K562 (cell line): ENCODE measurements around the gene TRAIP. TPM values are rescaled to one million over a fixed set of nuclear protein-coding genes. Genes with fewer than 3 reads are reported as not detected.

Experiments used
- CREB1 ChIP-seq, 2 experiments: sonication (generic) in 1 of 2; formaldehyde crosslinking in 1 of 2; IDR thresholded peaks; 2 replicates each; pipeline versions ENCODE4 v1.6.1 to v1.8.0; 2012 to 2022; ENCODE audit warnings: inconsistent platforms in 1 of 2, mild to moderate bottlenecking in 1 of 2, missing genetic modification reagents in 1 of 2, moderate library complexity in 1 of 2
- CTCF ChIP-seq, 3 experiments: IDR thresholded peaks in 2 of 3; conservative IDR thresholded peaks in 1 of 3; 2 replicates each; pipeline ENCODE4 v1.5.1; 2011 to 2012; ENCODE audit warnings: low read length in 3 of 3, mild to moderate bottlenecking in 3 of 3, control low read depth in 2 of 3, improper control_type of control experiment in 1 of 3, inconsistent platforms in 1 of 3, low read depth in 1 of 3, mixed read lengths in 1 of 3, moderate library complexity in 1 of 3; ENCODE audit not compliant: insufficient read depth in 2 of 3
- EHMT2 ChIP-seq: fragments of 450-650 bp; IDR thresholded peaks from 2 replicates; pipeline ENCODE4 v1.6.1; 2018; ENCODE audit warnings: antibody characterized with exemption
- GABPA ChIP-seq: fragments of 200-800 bp; sonication (Bioruptor generic); conservative IDR thresholded peaks from 2 replicates; pipeline ENCODE4 v1.6.1; 2016; ENCODE audit warnings: low read depth, missing genetic modification characterization, missing compliant biosample characterization
- HIVEP1 ChIP-seq: fragments of 250-450 bp; sonication (Bioruptor Pico); IDR thresholded peaks from 2 replicates; pipeline ENCODE4 v1.4.0; 2020; ENCODE audit warnings: mild to moderate bottlenecking
- HMGXB4 ChIP-seq: sonication (generic); formaldehyde crosslinking; IDR thresholded peaks from 2 replicates; pipeline ENCODE4 v1.8.1; 2023; ENCODE audit warnings: mild to moderate bottlenecking, missing genetic modification reagents
- MTA3 ChIP-seq: fragments of 450-650 bp; formaldehyde crosslinking; IDR thresholded peaks from 2 replicates; pipeline ENCODE4 v1.6.1; 2017; ENCODE audit warnings: mild to moderate bottlenecking, borderline replicate concordance
- MXI1 ChIP-seq: IDR thresholded peaks from 2 replicates; pipeline ENCODE4 v1.6.1; 2011; ENCODE audit warnings: low read depth, mild to moderate bottlenecking, improper control_type of control experiment, low read length
- NFRKB ChIP-seq: fragments of 450-650 bp; IDR thresholded peaks from 2 replicates; pipeline ENCODE4 v1.6.1; 2016; ENCODE audit warnings: low read depth
- YY1 ChIP-seq, 3 experiments: IDR thresholded peaks; 2 replicates each; pipeline ENCODE4 v1.6.1; 2011; ENCODE audit warnings: low read length in 2 of 3, mild to moderate bottlenecking in 2 of 3, moderate library complexity in 2 of 3, borderline replicate concordance in 1 of 3, control low read depth in 1 of 3, low read depth in 1 of 3; ENCODE audit not compliant: insufficient read depth in 3 of 3, insufficient replicate concordance in 2 of 3, control insufficient read depth in 1 of 3, insufficient read length in 1 of 3; ENCODE audit errors: extremely low read depth in 1 of 3
- polyA plus RNA-seq, 8 experiments: library from polyadenylated mRNA; depleted of rRNA in 4 of 8; stranded (reverse) in 5 of 8; unstranded in 3 of 8; fragments of >200 nt; fragmentation: Nextera tagmentation in 2 of 8; fragmentation: Illumina TruSeq in 1 of 8; extraction: Ambion mirVana in 2 of 8; extraction: Trizol in 1 of 8; gene quantifications; 2 replicates each; pipeline versions ENCODE4 v1.2.1 to v1.2.3, GENCODE V29; 2011 to 2014; ENCODE audit warnings: inconsistent platforms in 1 of 8, missing spikeins in 1 of 8
- total RNA-seq, 7 experiments: library from RNA; depleted of rRNA in 6 of 7; stranded (reverse); fragments of >200 nt in 6 of 7; fragmentation: Illumina TruSeq in 2 of 7; extraction: Trizol in 2 of 7; gene quantifications; 2 replicates each; pipeline versions ENCODE4 v1.2.1 to v1.2.3, GENCODE V29; 2011 to 2021; ENCODE audit warnings: low replicate concordance in 1 of 7
- TF ChIP-seq, protein P1 (sequence below): fragments of 450-650 bp; IDR thresholded peaks from 2 replicates; pipeline ENCODE4 v1.6.1; 2016; ENCODE audit warnings: low read depth
- TF ChIP-seq, protein P2 (sequence below): fragments of 450-650 bp; formaldehyde crosslinking; IDR thresholded peaks from 2 replicates; pipeline ENCODE4 v1.4.0; 2020; ENCODE audit warnings: mild to moderate bottlenecking

TRAIP gene
- total and polyA plus RNA-seq, 9 of the 15 experiments (the other 6 are each of a cell fraction or from before 2014, with no cell fraction given), result 14.3 to 38.6 (median 21.2) TPM

- peak; percentile 73 to 96 (median 93) for TF ChIP-seq YY1 (IDR thresholded peaks at IDR 0.05; ENCODE audit: borderline replicate concordance in 1 of 3, control insufficient read depth in 1 of 3, extremely low read depth in 1 of 3, insufficient read depth in 3 of 3, insufficient read length in 1 of 3, insufficient replicate concordance in 2 of 3, low read depth in 1 of 3, low read length in 2 of 3)
- TF ChIP-seq MTA3, result no peak; the same call in 1 of the 2 replicates
- TF ChIP-seq CTCF (IDR thresholded peaks at IDR 0.05 in 2 of 3, conservative IDR thresholded peaks at IDR 0.05 in 1 of 3; ENCODE audit: insufficient read depth in 2 of 3, low read depth in 1 of 3, low read length in 3 of 3), result no peak
- no peak for TF ChIP-seq EHMT2
- TF ChIP-seq, protein P1, sequence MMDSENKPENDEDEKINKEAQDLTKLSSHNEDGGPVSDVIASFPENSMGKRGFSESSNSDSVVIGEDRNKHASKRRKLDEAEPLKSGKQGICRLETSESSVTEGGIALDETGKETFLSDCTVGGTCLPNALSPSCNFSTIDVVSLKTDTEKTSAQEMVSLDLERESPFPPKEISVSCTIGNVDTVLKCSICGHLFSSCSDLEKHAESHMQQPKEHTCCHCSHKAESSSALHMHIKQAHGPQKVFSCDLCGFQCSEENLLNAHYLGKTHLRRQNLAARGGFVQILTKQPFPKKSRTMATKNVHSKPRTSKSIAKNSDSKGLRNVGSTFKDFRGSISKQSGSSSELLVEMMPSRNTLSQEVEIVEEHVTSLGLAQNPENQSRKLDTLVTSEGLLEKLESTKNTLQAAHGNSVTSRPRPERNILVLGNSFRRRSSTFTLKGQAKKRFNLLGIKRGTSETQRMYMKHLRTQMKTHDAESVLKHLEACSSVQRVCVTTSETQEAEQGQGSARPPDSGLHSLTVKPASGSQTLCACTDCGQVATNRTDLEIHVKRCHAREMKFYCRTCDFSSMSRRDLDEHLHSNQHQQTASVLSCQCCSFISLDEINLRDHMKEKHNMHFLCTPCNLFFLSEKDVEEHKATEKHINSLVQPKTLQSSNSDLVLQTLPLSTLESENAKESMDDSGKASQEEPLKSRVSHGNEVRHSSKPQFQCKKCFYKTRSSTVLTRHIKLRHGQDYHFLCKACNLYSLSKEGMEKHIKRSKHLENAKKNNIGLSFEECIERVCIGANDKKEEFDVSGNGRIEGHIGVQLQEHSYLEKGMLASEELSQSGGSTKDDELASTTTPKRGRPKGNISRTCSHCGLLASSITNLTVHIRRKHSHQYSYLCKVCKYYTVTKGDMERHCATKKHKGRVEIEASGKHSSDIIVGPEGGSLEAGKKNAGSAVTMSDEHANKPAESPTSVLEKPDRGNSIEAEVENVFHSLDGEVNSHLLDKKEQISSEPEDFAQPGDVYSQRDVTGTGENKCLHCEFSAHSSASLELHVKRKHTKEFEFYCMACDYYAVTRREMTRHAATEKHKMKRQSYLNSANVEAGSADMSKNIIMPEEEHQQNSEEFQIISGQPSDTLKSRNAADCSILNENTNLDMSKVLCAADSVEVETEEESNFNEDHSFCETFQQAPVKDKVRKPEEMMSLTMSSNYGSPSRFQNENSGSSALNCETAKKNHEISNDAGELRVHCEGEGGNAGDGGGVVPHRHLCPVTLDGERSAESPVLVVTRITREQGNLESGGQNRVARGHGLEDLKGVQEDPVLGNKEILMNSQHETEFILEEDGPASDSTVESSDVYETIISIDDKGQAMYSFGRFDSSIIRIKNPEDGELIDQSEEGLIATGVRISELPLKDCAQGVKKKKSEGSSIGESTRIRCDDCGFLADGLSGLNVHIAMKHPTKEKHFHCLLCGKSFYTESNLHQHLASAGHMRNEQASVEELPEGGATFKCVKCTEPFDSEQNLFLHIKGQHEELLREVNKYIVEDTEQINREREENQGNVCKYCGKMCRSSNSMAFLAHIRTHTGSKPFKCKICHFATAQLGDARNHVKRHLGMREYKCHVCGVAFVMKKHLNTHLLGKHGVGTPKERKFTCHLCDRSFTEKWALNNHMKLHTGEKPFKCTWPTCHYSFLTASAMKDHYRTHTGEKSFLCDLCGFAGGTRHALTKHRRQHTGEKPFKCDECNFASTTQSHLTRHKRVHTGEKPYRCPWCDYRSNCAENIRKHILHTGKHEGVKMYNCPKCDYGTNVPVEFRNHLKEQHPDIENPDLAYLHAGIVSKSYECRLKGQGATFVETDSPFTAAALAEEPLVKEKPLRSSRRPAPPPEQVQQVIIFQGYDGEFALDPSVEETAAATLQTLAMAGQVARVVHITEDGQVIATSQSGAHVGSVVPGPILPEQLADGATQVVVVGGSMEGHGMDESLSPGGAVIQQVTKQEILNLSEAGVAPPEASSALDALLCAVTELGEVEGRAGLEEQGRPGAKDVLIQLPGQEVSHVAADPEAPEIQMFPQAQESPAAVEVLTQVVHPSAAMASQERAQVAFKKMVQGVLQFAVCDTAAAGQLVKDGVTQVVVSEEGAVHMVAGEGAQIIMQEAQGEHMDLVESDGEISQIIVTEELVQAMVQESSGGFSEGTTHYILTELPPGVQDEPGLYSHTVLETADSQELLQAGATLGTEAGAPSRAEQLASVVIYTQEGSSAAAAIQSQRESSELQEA, result no peak
- TF ChIP-seq, protein P2, sequence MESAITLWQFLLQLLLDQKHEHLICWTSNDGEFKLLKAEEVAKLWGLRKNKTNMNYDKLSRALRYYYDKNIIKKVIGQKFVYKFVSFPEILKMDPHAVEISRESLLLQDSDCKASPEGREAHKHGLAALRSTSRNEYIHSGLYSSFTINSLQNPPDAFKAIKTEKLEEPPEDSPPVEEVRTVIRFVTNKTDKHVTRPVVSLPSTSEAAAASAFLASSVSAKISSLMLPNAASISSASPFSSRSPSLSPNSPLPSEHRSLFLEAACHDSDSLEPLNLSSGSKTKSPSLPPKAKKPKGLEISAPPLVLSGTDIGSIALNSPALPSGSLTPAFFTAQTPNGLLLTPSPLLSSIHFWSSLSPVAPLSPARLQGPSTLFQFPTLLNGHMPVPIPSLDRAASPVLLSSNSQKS (CRISPR knock-in tag), result no peak
- 0 out of 2 replicates have a peak, but pooled peaks have one; percentile 58 for TF ChIP-seq HIVEP1 (CRISPR knock-in tag)
- peak; percentile 58 for TF ChIP-seq CREB1 (IDR thresholded peaks at IDR 0.05)
- TF ChIP-seq CREB1 (CRISPR knock-in tag; IDR thresholded peaks at IDR 0.05), result peak; percentile 87
- no peak for TF ChIP-seq HMGXB4 (CRISPR knock-in tag)
- TF ChIP-seq MXI1, result peak; percentile 84
- peak; percentile 51 for TF ChIP-seq NFRKB
- peak; percentile 67 for TF ChIP-seq GABPA (tag)
Observed at GRCh38 chr3:49786357-49787181, 69.8 kb downstream of the TRAIP start, which contains the start of gene IP6K1 (continued).
